ENCODE measurements around the gene CHD1. TPM values are rescaled to one million over a fixed set of nuclear protein-coding genes. Genes with fewer than 3 reads are reported as not detected.

Gene CHD1
- total RNA-seq, 3 donors from 2014 or later, result 48.0 to 56.3 (median 53.0) TPM

DNA sequence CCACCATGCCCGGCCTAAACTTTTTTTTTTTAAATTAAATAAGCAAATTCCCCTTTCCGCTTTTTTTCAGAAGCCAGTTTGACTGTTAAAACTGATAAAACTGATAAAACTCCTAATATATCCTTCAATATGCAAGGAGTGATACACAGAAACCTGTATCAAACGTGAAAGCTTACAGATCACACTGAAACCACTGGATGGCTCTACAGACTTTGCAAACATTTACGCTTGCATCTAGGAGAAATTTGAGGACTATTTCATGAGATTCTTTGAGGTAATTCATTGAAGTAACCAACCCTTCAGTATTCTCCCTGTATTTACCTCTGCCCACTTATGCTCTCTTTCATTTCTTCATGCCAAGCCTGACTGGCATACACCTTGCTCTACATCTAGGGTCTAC, 40.6 kb upstream of the CHD1 start:
- ATAC-seq (no peak), DNase-seq (no peak)
- Histone ChIP-seq H3K4me3 (no peak overlapping the region), H3K36me3 (ENCODE audit: low read depth) (no peaks in the 10 kb centered on the region), H3K9me3 (no peaks in the 10 kb centered on the region), H3K4me1 (ENCODE audit: low read depth) (no peaks in the 10 kb centered on the region)
- intact Hi-C loops (cut with DNase I, micrococcal nuclease), result no loop called here
- TF ChIP-seq, protein P1, sequence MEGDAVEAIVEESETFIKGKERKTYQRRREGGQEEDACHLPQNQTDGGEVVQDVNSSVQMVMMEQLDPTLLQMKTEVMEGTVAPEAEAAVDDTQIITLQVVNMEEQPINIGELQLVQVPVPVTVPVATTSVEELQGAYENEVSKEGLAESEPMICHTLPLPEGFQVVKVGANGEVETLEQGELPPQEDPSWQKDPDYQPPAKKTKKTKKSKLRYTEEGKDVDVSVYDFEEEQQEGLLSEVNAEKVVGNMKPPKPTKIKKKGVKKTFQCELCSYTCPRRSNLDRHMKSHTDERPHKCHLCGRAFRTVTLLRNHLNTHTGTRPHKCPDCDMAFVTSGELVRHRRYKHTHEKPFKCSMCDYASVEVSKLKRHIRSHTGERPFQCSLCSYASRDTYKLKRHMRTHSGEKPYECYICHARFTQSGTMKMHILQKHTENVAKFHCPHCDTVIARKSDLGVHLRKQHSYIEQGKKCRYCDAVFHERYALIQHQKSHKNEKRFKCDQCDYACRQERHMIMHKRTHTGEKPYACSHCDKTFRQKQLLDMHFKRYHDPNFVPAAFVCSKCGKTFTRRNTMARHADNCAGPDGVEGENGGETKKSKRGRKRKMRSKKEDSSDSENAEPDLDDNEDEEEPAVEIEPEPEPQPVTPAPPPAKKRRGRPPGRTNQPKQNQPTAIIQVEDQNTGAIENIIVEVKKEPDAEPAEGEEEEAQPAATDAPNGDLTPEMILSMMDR (IDR thresholded peaks at IDR 0.05), result no peak

DNA sequence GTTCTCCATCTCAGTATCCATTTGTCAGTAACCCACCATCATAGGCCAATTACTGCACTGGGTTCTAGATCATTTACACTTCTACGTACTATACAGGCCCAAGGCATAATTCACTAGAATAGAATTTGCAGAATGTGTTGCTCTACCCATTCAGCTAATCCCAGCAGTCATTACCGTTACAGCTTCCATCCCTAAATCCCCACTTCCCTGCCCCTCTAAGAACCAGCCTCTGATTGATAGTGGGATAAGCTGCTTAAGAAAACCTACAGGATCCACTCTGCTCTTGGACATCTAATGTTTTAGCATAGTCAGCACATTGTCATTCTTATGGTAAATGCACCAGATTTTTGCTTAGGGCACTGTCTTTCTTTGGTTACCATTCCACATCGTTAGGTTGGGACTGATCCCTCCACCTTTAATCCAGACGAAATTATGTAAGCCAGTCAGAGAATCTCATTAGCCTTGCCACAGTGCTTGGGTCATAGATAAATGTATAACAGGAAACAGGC, 39.3 kb upstream of the CHD1 start:
- H3K9me3 ChIP-seq, result no peaks in the 10 kb centered on the region
- DNase-seq (no peak), ATAC-seq (no peak)
- H3K4me3 ChIP-seq, result no peak overlapping the region
- H3K36me3 ChIP-seq (ENCODE audit: low read depth), result no peaks in the 10 kb centered on the region
- intact Hi-C loops (cut with DNase I, micrococcal nuclease), result no loop called here
- H3K4me1 ChIP-seq (ENCODE audit: low read depth), result no peaks in the 10 kb centered on the region
- TF ChIP-seq, protein P1 (IDR thresholded peaks at IDR 0.05), result no peak

DNA sequence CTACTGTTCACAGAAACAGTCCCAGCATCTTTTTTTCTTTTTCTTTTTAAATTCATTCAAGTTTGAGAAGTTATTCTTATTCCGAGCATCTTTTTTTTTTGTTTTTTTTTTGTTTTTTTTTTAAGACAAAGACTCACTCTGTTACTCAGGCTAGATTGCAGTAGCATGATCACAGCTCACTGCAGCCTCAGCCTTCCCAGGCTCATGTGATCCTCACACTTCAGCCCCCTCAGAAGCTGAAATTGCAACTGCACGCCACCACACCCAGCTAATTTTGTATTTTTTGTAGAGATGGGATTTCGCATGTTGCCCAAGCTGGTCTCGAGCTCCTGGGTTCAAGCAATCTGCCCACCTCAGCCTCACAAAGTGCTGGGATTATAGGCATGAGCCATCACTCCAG, 36.4 kb upstream of the CHD1 start:
- no peak overlapping the region for H3K4me3 ChIP-seq
- no peaks in the 10 kb centered on the region for H3K4me1 ChIP-seq (ENCODE audit: low read depth)
- ATAC-seq (no peak), DNase-seq (no peak)
- intact Hi-C loops (cut with DNase I, micrococcal nuclease), result no loop called here
- H3K36me3 ChIP-seq (ENCODE audit: low read depth), result no peaks in the 10 kb centered on the region
- TF ChIP-seq, protein P1 (IDR thresholded peaks at IDR 0.05), result no peak
- no peaks in the 10 kb centered on the region for H3K9me3 ChIP-seq

DNA sequence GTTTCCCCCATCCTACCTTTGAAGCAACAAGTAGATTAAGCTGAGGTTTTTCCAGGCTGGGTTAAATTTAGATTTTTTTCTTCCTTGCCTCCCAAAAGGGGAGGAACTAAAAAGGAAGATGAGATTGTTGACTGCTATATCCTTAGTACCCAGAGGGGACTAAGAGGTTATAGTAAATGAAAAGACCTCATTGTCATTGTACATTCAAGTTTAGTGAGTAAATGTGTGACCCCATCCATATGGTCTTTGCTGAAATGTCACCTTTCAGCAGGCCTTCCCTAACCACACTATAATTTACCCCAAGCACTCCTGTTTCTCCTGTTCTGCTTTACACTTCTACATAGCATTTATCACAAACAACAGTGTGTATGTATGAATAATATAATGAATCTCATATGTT, 35.8 kb upstream of the CHD1 start:
- H3K9me3 ChIP-seq, result no peaks in the 10 kb centered on the region

DNA sequence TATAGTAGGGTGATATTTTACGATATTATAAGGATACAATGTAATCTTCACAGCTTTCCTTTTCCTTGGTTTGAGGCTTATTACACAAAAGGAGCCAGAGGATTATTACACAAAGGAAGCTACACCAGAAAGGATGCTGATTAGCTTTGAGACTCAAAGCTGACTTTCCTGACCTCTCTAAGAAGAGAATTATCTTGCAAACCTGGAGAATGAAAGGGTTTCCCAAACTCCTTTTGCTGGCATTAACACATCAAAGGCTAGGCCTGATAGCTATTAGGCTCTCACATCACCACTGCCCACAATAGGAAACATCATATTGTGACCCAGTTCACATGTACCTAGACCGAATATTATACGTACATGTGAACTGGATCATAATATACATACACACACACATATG, 34.2 kb upstream of the CHD1 start:
- peaks cover 3% of the 10 kb centered on the region for H3K4me1 ChIP-seq (ENCODE audit: low read depth)
- no peak overlapping the region for H3K4me3 ChIP-seq
- TF ChIP-seq, protein P1 (IDR thresholded peaks at IDR 0.05), result no peak
- no peak for ATAC-seq
- intact Hi-C loops (cut with DNase I, micrococcal nuclease), result no loop called here
- no peaks in the 10 kb centered on the region for H3K36me3 ChIP-seq (ENCODE audit: low read depth)
- H3K9me3 ChIP-seq, result no peaks in the 10 kb centered on the region
- no peak for DNase-seq

More for the DNA sequence above, 35.8 kb upstream of the CHD1 start:
- Histone ChIP-seq H3K36me3 (ENCODE audit: low read depth) (no peaks in the 10 kb centered on the region), H3K4me3 (no peak overlapping the region), H3K4me1 (ENCODE audit: low read depth) (no peaks in the 10 kb centered on the region)
- DNase-seq (no peak), ATAC-seq (no peak)
- intact Hi-C loops (cut with DNase I, micrococcal nuclease), result no loop called here
- TF ChIP-seq, protein P1 (IDR thresholded peaks at IDR 0.05), result no peak

DNA sequence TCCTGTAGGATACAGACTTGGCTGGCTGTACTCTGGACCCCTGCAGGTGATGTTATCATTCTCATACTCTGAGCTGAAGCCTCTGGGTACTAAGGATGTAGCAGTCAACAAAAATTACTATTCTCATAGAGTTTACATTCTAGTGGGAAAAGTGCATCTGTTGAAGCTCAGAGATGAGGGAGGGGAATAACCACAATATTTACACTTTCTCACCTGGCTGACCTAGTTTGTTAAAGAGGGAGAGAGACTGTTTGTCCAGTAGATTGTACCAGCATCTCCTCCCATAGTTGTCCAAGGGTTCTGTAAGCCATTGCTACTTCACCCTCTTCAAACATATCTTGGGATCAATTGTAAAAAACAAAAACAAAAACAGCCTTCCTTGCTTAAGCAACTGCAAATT, 33.8 kb upstream of the CHD1 start:
- no peak for ATAC-seq
- intact Hi-C loops (cut with DNase I, micrococcal nuclease), result no loop called here
- H3K4me1 ChIP-seq (ENCODE audit: low read depth), result peaks cover 8% of the 10 kb centered on the region
- no peaks in the 10 kb centered on the region for H3K9me3 ChIP-seq
- DNase-seq, result no peak
- TF ChIP-seq, protein P1 (IDR thresholded peaks at IDR 0.05), result no peak
- H3K36me3 ChIP-seq (ENCODE audit: low read depth), result no peaks in the 10 kb centered on the region
- no peak overlapping the region for H3K4me3 ChIP-seq
